GM18511 (cell line): Measurements from ENCODE around the gene FAM149A.
A peak's percentile ranks its signal among the peaks of the same experiment; 100 is the strongest.

Experiments used
- ATAC-seq: cut with Tn5 transposase; IDR thresholded peaks from one replicate; pipeline ENCODE4 v1.9.1; 2021; ENCODE audit warnings: mild to moderate bottlenecking, moderate library complexity; ENCODE audit not compliant: unreplicated experiment

The FAM149A gene

DNA sequence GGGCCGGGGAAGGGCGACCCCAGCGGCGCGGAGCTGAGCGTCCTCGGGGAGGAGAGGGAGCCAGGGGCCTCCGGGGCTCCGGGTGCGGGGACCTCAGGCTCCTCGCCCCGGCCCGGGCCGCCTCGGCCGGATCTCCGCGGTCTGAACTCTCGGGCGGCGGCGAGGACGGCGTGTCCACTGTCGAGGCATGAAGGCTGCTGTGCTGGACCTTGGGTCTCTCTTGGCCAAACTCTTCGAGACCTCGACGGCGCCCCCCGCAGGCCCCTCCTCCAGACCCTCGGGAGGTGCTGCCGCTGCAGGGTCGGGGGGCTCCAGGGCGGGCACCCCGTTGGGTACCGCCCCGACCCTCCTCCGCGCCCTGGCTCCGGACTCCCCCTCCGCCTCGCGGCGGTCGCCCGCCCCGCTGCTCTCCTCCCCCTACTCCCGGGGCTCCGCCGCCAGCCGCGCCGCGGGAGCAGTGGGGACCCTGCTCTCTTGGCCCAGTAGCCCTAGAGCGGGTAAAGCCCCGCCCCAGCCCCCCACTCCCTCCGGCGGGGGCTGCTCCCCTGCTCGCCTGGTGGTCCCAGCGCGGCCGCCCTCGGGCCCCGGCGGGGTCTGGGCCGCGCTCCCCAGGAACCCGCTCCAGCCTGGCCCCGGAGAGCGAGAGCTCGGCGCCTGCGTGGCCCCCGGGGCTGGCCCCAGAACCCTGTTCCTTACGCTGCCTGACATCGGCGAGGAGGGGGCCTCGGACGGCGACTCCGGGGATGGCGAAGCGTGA lies 564 bp downstream of the FAM149A start:
- peak; percentile 40 for ATAC-seq

DNA sequence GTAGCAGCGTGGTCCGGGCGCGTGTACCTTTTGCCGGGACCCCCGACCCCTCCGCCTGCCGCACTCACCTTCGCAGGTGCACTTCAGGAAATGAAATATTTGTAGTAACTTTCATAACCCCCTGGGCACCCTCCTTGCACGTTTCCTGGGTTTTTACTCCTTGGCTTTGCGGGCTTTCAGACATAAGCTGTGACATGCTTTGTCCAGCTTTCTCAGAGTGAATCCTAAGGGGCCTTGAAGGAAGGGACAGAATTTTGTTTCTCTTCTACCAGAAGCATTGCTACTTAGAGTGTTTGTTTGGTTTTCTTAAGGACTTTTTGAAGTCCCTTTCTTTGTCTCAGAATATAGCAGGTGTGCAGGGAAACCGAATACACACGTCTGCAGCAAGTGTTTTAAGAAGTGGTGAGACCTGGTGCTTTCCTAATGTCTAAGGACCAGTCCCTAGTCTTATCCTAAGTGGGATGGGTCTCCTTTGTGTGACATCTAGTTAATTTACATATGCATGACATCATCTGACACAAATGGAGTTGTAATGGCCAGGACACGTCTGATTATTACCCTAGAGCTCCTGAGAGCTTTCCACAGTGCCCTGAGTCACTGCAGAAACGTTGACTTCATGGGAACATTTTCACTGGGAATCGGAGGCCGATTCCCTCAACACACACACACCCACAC lies 1.3 kb downstream of the FAM149A start:
- ATAC-seq, result peak; percentile 23

DNA sequence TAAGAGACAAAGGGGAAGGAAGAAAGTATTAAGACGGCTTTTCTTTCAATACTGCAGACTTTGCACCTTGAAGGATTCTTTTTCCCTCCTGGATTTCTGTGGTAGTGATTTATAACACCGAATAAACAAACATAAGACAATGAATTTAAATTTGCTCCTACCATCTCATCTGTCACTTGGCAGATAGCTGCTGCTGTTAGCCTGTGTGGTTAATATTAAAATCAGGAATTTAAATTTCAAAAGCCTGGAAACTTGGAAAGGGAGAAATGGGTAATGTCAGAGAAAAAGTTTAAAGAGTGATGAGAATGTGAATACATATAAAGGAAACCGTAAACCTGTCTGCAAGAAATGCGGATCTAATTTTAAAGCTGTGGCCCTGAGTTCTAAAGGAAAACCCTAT lies 3.4 kb downstream of the FAM149A start:
- no peak for ATAC-seq

DNA sequence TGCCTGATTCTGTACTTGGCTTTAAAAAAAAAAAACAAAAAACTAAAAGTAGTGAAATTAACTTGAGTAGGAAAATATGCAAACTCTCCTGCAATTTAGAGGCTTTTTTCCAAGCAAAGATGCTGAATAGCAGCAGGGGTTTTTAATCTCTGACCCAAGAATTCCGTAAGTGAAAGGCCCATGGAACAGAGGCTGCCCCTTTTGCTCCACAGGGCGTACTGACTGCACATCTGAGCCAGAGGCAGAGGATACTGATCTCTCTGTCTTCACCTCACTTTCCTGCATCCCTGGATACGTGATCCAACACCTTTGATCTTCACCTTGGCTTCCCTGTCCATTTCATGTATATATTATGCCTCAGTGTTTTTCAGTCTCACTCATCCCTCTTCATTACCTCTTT lies 3.9 kb downstream of the FAM149A start:
- no peak for ATAC-seq

DNA sequence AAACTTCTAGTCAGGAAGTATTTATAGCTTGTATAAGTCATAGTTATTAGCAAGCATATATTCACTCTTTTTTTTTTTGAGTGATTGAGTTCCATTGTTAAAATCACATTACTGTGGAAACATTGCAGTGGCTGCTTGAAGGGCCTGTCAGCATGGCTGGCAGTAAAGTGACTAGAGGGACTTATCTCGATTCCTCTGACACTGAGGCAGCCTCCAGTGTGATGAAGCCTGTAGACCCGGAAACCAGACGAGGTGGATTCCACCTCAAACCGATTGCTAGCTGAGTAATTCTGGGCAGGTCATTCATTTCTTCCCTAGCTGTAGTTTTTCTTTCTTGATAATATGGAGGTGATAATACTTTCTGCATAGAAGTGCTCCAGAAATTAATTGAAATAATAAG lies 4.7 kb downstream of the FAM149A start:
- ATAC-seq, result no peak

DNA sequence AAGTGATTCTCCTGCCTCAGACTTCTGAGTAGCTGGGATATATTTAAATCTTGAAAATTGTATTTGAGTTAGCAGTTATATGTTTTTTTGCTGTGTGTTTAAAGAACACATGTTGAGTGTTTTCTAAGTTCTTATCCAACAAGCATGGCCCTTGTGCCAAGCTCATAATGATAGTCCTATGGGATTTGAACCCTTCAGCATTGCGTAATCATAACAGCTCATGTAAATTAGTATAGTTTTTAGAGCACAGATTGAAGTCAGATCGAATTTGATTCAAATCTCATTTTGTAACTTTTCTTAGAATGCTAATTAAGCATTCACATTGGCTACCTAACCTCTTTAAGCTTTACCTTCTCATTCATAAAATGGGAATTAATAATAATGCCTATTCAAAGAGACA lies 12.2 kb downstream of the FAM149A start:
- ATAC-seq, result no peak

DNA sequence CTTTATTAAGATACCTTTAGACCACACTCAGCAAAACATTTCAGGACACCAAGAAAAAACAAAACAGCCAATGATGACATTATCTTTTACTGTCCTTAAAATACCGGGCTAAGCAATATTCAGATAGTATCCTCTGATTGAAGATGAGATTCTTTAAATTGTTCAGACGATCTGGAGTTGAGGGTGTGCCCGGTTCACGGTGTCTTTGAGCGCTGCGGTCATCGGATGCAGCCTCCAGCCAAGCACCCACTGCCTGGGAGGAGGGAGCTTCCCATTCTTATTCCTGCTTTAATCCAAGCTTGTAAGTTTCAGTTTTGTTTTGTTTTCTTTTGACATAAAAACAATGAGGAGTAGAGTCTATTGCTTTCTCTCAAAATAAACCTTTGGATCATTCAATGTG lies 14.1 kb downstream of the FAM149A start:
- no peak for ATAC-seq

DNA sequence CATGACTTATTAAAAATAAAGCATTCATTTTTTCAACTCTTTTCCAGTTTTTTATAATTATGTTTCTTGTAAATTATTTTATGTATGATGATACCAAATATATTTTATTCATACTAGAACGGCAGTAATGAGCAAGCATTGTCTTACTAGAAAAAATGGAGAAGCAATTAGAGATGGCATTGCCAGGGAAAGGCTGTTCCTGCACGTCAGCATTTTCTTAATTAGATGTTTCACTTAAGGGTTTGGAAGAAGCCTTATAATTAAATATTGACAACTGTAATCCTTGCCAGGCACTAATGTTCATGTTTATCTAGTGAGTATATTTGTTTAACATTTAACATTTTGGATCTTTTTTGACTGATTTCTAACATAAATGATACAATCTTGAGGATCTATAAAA lies 16.6 kb downstream of the FAM149A start:
- no peak for ATAC-seq

DNA sequence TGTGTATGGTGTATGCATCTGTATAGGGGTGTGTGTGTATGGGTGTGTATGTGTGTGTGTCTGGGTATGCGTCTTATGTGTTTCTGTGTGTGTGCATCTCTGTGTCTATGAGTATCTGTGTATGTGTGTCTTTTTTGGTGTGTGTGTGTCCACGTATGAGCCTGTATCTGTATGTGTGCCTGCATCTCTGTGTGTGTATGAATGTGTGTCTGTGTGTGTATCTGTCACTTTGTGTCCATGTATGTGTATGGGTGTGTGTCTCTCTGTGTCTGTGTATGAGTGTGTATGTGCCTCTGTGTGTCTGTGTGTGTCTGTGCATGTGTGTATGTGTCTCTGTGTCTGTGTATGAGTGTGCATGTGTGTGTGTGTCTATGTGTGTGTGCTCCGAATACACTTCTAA lies 24.3 kb downstream of the FAM149A start:
- ATAC-seq, result no peak

DNA sequence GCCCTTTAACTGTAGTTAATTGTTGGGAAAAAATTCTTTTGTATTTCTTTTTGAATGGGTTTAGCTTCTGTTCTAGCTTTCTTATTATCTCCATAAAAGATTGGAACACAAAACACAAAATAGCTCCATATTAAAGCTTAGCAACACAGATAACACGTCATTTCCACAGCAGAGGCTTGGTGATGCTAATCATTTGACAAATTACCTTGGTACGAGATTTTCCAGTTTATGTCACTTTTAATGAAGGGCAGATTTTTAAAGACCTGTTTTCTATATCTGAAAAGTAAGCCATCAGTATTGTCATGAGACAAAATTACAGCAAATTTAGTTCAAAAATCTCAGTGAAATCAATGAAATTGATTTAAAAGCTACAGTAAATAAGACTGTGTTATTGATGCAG lies 27.4 kb downstream of the FAM149A start:
- no peak for ATAC-seq

DNA sequence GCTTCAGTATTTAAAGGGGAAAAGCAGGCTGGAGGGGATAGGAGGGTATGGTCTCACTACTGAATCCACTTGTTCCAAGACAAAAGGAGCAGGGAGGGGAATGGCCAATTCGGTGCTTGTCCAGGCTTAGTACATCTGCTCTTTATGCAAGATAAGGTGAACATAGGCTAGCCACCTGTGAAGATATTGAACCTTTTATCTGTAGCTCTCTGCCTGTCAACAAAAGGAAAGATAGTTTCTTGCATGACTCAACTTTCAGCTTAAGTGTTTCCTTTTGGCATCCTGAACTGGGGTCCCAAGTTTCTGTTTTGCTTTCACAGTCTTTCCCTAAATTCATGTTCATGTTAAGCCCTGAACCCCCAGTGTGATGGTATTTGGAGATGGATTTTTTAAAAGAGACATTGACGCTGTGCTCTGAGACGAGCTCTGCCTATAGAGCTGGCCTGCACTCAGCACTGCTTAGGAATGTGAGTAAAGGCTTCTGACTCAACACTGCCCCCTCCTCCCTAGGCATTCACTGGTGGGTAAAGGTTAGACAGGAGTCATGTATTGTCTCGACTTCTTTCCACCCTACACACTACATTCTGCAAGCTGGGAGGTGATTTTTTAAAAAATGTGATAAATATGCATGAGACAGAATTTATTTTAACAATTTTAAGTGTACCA lies 28.2 kb downstream of the FAM149A start:
- ATAC-seq, result peak; percentile 36

DNA sequence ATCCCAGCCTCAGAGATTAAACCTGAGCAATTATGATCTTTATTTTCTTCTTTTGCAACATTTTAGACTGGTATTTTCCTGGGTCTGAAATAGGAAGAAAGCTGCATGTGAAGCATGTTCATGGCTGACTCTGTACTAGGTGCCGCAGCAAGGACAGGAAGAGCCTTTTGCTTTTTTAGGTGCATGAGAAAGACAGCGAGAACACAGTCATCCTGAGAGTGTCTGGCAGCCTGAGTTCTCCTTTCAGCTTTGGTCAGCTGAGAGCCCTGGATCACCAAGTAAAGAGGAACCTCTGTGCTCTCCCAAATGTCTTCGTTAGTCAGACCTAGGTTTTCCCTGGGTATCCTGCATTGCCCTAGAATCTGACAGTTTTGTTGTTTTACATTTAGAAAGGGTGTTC lies 29.8 kb downstream of the FAM149A start:
- peak; percentile 99 for ATAC-seq

DNA sequence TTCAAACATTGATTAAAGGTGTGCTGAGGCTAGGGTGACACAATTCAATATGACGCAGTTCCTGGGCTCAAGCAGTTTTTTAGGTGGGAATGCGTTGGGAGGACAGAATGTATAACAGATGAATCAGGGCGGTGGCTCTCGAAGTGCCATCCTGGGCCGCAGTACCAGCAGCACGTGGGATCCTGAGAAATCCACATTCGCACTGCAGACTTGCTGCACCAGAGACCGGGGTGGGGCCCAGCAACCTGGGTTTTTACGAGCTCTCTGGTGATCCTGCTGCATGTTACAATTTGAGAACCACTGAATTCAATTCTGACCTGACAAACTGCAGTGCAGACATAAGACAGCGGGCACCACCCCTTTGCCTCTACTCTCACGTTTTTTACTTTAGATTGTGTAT lies 30.4 kb downstream of the FAM149A start:
- no peak for ATAC-seq

DNA sequence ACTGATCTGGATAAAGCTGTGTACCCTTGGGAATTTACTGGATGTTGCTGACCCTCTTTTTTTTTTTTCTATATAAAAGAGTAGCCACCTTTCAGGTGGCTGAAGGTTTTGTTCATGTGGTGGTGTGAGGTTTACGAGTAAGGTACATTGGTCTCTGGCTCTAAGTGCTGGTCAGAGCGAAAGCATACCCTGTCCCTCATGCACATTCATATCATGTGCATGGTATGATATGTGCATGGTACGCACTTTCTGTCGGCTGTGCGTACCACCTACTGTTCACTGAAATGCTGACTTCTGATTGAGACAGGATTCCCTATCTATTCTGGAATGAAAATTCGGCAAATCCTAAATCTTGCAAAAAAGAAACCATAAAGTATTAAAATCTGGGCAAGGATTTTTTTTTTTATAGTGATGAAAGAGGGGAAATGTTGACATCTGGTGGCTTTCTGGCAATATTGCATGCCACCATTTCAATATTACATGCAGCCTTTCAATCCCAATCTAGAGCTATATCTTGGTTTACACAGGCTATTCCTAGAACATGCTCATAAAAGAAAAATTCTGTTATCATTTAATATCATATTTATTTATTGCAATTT lies 32.8 kb downstream of the FAM149A start:
- peak; percentile 28 for ATAC-seq

DNA sequence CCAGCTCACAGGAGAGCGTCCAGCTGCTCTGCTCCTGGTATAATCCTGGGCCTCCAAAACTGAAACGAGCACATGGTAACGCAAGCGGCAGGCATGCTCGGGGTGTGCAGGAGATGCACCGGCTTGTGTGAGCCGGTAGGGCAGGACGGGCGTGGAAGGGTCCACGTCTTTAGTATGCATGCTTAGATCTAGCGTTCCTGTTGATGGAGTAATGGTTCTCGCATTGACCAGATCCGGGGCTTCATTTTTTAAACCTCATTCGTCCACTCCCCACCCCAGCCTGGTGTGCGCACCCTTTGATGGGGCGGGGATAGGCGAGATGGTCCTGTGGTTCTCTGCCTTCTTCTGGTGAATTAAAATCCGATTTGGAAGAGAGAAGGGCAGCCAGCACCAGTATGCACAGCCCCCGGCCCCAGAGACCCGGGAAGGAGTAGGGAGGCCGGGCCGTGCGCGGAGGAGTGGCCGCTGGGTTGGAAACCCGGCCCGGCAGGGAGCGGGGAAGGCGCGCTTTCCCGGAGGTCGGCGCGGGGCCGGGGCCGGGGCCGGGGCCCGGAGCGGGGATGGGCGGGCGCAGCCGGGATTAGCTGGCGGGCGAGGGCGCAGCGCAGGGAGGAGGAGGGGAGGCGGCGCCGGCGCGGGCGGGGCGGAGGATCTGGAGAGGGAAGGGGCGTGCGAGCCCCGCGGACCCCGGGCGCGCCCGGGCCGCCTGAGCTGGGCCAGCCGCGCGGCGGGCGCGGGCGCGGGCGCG lies 39.9 kb downstream of the FAM149A start:
- peak; percentile 53 for ATAC-seq

DNA sequence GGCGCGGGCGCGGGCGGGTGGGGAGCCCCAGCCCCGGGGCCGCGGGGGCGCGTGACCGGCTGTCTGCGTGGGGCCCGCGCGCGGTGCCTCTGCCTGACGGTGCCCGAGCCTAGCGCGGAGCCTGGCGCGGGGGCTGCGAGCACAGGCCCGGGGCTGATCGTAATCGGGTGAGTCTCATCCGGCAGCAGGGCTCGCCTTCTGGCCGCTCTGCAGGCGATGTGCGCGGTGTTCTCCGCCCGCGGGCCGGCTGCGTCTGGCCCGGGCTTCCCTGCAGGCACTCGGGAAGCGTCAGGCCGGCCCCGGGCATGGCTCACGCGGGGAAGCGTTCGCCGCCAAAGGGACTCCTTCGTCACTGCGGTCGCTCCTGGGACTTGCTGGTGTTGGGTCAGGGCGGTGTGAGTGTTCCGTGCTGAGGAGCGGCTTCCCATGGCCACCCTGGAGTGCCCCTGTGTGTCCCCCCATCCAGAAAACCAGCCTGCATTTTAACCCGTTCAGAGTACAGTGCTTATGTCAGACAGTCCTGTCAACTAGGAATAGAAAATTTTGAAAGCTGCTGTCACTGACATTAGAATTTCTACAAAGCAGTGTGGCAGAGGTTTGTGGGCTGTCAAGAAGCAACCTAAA lies 40.6 kb downstream of the FAM149A start:
- peak; percentile 47 for ATAC-seq

DNA sequence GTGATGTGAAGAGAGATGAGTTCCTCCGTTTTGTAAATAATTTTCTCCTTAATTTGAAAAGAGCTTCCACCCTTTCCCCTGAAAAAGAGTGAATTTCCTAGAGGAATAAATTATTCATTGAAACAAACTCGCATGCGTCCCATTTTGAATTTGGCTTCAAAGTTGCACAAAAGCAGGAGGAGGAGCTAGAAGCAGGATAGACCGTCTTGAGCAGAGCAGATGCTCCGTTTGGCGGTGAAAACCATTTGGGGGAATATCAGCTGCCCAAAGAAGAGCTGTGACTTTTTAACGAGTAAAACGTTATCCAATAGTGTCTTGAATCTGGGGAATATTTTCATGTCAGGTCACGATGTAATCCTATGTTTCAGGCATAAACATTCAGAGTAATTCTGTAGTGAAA lies 42.0 kb downstream of the FAM149A start:
- ATAC-seq, result no peak

DNA sequence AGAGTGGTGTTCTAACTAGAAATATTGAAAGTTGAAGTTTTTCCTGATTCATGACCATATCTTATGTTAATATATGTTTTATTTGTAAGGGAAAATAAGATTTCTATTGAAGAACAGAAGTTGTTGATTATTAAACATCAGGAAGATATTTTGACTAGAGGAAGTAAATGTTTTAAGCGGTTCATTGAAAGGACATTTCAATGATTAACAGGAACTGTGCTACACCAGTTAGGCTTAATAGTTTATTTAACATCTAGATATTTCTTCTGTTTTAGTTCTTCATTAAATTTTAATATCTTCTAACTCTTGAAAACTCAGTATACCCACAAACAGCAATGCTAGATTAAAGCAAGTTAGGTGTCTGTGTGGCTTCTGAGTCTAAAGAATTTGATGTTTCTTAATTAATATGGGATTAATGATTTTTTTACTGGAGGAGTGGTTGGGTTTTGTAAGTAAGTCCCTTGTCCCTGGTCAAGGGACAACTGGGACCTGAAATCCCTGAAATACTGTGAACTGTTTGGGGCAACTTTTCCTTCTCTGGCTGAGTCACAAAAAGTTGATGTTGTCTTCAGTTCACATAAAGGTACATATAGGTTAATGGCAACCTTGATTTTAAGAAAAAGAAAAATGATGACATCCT lies 44.0 kb downstream of the FAM149A start:
- ATAC-seq, result peak; percentile 26

DNA sequence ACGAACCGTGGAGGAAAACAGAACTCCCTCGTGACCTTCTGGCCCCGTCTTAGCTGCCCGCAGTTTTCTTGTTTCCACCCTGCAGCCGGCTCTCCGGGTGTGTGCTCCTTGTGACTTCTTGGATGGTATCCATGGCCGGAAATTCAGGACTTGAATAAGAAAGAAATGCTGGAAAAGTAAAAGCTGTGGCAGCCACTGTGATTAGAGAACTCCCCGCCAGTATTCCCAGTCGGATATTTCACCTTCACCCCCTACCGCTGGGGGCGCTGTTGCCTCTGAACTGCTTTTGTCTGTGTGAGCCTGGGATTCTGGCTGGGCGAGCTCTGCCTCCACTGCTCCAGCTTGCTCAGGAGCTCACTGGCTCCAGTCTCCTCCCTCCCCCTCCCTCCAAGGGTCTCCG lies 45.4 kb downstream of the FAM149A start:
- no peak for ATAC-seq

DNA sequence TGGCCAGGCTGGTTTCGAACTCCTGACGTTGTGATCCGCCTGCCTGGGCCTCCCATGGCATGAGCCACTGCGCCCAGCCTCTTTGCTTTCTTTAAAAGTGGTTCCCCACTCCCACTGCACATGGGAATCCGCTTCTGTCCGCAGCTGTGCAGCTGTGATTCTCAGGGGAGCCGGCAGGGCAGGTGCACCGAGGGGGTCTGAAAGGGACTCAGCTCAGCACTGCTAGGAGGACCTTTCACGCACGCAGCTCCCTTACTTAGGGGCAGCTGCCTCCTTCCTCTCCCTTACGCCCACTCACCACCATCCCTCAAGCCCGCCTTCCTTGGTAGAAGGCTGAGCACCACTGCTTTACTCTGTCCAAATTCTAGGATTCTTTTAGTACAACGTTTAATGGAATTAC lies 46.4 kb downstream of the FAM149A start:
- ATAC-seq, result no peak
